ENCODE measurements around the gene SLC6A3.

SLC6A3 gene

DNA sequence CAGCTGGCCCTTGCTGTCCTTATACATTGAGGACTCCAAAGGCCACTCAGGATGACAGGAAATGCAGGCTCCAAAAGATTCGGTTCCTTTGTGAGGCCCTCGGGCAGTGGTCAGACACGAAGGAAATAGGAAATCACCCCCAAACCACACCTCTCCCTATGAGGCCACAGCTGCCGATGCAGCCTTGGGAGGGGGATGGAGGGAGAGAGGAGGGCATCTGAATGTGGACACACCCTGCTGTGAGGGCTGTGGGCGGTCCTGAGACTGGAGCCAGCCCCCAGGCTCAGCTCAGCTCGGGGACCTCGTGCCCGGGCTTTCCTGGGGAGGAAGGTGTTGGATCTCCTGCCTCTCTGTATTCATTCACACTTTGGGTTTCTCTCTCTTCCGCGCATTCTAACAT, 97.7 kb downstream of the SLC6A3 start:
- DNase-seq (ENCODE audit: low read depth): no peak

DNA sequence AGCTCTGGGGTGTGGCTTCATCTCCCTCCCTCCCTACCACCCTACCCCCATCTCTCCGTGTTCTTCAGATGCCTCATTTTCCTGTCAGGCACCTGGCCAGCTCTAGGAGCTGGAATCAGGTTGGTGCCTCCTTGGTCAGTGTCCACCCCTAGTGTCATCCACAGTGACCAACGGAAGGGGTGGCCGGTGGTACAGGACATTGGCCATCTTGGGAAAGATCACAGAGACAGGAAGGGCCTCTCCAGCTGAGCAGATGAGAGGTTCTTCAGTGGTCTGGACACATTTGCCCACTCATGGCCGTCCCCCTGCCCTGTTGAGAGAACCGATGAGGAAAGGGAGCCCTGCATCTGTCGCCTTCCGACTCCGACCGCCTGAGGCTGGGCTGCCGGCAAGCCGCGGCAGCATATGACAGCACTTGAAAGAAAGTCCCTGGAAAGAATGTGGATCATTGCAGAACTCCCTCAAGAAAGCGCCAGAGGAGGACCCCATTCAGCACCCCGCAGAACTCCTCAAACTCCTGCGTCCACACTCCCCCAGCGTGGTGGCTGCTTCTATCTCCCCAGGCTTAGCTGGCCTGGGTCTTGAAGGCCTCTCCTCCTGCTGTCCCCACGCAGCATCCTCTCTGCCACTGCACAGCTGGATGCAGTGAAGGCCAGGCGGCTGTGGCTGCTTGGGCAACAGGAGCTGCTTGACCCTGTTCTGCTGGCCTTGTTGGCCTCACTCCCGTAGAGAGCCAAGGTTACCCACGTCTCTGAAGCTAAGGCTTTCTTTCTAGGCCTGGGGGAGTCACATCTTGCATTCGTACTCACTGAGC, 98.4 kb downstream of the SLC6A3 start:
- DNase-seq (ENCODE audit: low read depth): no peak

DNA sequence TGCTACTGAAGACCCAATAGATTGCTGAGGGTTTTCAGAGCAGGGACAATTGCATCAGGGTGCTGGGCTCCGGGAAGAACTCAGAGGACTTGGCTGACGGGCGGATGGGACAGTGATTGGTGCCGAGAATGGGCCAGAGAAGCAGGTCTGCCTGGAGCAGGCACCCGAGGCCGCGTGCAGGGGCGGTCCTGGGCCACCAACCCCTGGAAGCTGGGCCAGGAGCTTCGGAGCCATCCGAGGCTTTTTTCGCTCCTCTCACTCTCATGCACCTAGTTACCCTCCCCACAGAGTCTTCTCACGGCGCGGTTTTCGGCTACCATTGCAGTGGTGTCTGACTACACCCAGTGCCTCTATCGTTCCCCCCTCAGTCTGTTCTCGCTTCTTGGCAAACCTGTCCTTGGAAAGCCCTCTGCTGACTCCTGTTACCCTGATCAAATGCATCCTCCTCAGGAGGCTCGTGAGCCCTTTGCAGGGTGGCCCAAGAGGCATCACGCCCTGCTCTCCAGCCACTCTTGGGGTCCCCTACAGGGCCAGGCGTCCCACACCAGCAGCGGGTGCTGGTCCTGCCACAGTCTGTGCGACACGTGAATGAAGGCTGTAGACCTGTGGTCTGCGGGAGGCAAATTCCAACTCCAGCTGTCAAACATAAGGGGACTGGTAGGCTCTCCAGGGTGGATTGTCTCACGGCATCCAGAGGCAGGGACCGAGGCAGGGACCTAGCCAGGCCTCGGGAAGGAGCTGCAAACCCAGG, 99.2 kb downstream of the SLC6A3 start:
- DNase-seq (ENCODE audit: low read depth): no peak

DNA sequence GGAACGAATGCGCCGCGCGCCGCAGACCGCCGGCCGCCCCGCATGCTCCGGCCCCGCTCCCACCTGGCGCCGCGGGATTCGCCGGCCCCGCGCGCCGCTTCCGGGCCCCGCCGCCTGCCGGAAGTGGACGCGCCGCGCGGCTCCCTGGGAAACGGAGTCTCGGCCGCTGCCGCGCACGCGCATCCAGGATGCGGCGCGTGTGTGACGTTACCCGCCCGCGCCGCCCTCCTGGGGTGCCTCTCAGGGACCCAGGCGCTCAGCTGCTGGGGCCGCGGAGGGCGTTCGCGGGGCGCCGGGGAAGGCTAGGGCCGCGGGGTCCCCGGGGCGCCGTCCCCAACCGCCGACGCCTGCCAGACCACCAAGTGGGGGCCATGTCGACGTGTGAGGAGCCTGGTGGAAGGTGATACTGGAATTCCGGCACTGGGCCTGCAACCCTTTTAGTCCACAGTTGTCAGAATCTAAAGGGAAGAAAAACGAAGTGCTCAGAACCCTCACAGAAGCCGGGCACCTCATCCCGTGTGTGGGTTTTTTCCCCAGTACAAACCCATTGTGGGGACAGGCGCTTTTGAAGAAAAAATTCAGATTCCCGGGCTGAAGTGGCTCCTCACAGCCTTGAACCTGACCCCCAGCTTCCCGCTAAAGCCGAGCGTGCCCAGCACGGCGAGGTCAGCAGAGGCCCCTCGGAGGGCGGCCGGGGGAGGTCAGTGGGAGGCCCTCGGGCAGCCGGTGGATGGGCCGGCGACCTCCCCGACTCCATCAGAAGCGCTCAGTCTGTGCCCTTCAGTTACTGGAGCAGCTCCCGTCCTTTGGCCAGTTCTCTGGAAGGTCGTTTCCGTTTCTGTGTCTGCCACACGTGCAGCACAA, 100.0 kb downstream of the SLC6A3 start, which contains the start of gene CLPTM1L:
CLPTM1L (minus strand) TSS at position 125 of the 864 bp plus-strand sequence. CDS start 258 bp downstream, outside the sequence.
- peak; percentile 67 for DNase-seq (ENCODE audit: low read depth)

DNA sequence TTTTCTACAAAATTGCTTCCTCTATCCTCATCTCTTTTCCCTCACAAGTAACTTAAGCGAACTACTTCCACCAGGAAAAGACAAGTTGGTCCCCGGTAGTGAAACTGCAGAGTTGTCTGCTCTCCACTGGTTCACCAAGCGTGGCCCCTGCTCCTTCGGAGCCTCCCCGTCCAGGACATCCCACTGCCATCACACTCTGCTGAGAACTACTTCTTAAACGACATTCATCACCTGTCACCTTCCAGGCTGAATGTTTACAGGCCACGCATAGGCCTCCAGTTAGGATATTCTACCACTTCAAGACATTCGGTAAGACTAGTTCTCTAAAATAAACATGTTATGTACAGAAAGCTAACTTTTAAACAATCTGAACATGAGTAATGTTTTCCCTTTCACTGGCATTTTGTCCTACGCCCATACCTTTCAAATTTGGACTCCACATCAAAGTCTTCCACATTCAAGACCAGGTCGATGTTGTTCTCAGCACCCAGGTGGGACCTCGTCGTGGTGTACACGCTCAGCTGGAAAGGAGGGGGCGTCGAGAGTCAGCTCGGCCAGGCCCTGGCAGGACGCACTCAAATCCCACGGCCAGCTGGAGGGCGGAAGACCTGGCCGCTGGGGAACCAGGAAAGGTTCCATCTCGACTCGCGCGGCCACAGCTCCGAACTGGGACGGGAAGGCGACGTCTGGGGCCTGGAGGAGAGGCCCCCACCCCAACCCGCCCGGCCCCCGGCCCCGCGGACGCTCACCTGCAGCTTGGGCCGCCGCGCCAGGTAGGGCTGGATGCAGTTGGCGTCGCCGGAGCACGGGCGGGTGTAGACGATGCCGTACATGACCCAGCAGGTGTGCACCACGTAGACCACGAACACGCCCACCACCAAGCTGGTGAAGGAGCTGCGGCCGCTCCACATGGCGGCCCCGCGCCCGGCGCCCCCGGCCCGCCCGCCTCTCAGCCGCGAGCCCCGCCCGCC, 101.0 kb downstream of the SLC6A3 start:
- no peak for DNase-seq (ENCODE audit: low read depth)

DNA sequence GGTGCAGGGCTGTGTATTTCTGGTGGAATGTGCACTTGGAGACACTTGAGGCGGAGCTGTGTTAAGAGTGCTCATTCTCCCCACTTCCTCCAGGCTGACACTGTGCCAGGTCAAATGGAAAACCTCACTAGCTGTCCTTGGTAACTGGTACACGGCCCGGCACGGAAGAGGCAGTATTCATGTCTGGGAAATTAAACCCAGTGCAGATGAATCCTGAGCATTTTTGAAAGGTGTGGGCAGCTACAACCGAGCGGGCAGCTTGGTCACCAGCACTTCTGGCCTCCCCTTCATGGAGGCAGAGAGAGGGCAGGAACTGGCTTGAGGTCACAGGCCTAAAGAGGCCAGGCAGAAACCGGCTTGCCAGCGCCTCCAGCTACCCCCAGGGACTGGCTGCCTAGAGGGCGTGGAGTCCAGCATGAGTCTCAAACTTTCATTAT, 101.9 kb downstream of the SLC6A3 start:
- DNase-seq (ENCODE audit: low read depth): no peak

All from stimulated activated CD8-positive, alpha-beta memory T cell treated with anti-CD3 and anti-CD28 coated beads, Interleukin-15, amount 100 ng/mL, for 1 hour (primary cell).